Stimulated activated CD8-positive, alpha-beta memory T cell treated with anti-CD3 and anti-CD28 coated beads, Interleukin-7, amount 100 ng/mL, for 48 hours (primary cell): ENCODE measurements around the gene ARMC10.
"Not testable (repeated sequence)": the region's sequence is repeated elsewhere in the genome, so short reads cannot be mapped to it uniquely, and the experiment has no call there.

Experiments
- DNase-seq, 2 donors: peaks; one replicate each; pipeline ENCODE4 v3.0.0-alpha.2; 2020; ENCODE audit warnings: low read depth in 1 of 2; ENCODE audit errors: extremely low read depth in 1 of 2

ARMC10 gene

GRCh38 chr7:103121641-103122040, 46.7 kb downstream of the ARMC10 start:
- DNase-seq = no peak

GRCh38 chr7:103123529-103123928, 48.6 kb downstream of the ARMC10 start:
- DNase-seq = no peak

- no peak for DNase-seq
Measured at GRCh38 chr7:103124429-103124979, 49.6 kb downstream of the ARMC10 start.

GRCh38 chr7:103127006-103127405, 52.1 kb downstream of the ARMC10 start:
- DNase-seq = no peak

GRCh38 chr7:103129702-103130549, 55.0 kb downstream of the ARMC10 start:
- DNase-seq = no peak

- no peak for DNase-seq
Measured at GRCh38 chr7:103130901-103131624, 56.1 kb downstream of the ARMC10 start.

- no peak for DNase-seq
Measured at GRCh38 chr7:103132995-103133688, 58.2 kb downstream of the ARMC10 start.

GRCh38 chr7:103134836-103135554, 60.1 kb downstream of the ARMC10 start:
- no peak for DNase-seq

GRCh38 chr7:103140061-103140460, 65.1 kb downstream of the ARMC10 start:
- DNase-seq = no peak

GRCh38 chr7:103140685-103141084, 65.7 kb downstream of the ARMC10 start:
- no peak for DNase-seq

- no peak for DNase-seq
Measured at GRCh38 chr7:103141753-103142404, 66.9 kb downstream of the ARMC10 start.

- DNase-seq = no peak
Measured at GRCh38 chr7:103142494-103142893, 67.6 kb downstream of the ARMC10 start.

- no peak for DNase-seq
Measured at GRCh38 chr7:103143868-103144267, 68.9 kb downstream of the ARMC10 start.

GRCh38 chr7:103144754-103145153, 69.8 kb downstream of the ARMC10 start:
- not testable (repeated sequence) for DNase-seq

- no peak for DNase-seq
Measured at GRCh38 chr7:103148131-103148993, 73.4 kb downstream of the ARMC10 start.
